Tibial nerve (tissue), 4 donors: ENCODE measurements around the gene PDE8B.

Experiments
- CTCF ChIP-seq, 5 experiments: fragments of 200-600 bp in 3 of 5; fragments of 450-650 bp in 2 of 5; sonication (generic) in 3 of 5; IDR thresholded peaks; one replicate each; pipeline ENCODE4 v1.5.1; 2016 to 2019; ENCODE audit warnings: antibody characterized with exemption in 5 of 5, mild to moderate bottlenecking in 3 of 5, moderate library complexity in 2 of 5
- EP300 ChIP-seq, 2 donors: sonication (generic); formaldehyde crosslinking; IDR thresholded peaks; one replicate each; pipeline ENCODE4 v1.6.1; 2017; ENCODE audit warnings: antibody characterized with exemption in 2 of 2, mild to moderate bottlenecking in 1 of 2
- POLR2A ChIP-seq, 2 donors: fragments of 450-650 bp; IDR thresholded peaks; one replicate each; pipeline ENCODE4 v1.6.1; 2017; ENCODE audit warnings: antibody characterized with exemption in 2 of 2, mild to moderate bottlenecking in 2 of 2, moderate library complexity in 2 of 2

DNA sequence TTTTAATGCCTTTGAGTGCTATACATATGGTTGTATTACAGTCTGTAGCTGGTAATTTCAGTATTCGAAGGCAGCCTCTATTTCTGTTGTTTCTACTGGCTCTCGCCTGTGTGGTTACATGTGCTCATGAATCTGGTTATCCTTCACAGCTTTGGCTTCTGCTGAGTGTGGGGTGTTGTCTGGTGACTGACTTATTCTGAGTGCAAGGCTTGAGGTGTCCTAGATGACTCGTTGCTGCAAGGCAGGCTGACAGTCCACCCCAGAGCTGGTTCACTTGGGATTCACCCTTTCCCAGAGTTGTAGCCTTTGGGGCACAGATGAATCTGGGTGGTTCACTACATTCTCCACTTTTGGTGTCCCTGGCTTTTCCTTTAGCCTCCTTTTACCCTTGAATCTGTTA, 41.4 kb downstream of the PDE8B start:
- TF ChIP-seq EP300 (IDR thresholded peaks at IDR 0.05), result no peak
- no peak for TF ChIP-seq CTCF (IDR thresholded peaks at IDR 0.05)
- no peak for TF ChIP-seq POLR2A (IDR thresholded peaks at IDR 0.05)
